Activated CD4-positive, alpha-beta T cell treated with anti-CD3 and anti-CD28 coated beads, Interleukin-2, amount 50 U/mL, for 48 hours (primary cell): ENCODE measurements around the gene EIF5A.
A peak's percentile ranks its signal among the peaks of the same experiment; 100 is the strongest.

Source experiments
- DNase-seq, 2 experiments: peaks; one replicate each; pipeline ENCODE4 v3.0.0-alpha.2; 2020

The EIF5A gene

GRCh38 chr17:7285679-7286078 lies 21.7 kb upstream of the EIF5A start:
- no peak for DNase-seq

GRCh38 chr17:7289256-7290032 lies 18.0 kb upstream of the EIF5A start:
- no peak for DNase-seq

GRCh38 chr17:7290166-7290565 lies 17.3 kb upstream of the EIF5A start:
- no peak for DNase-seq

GRCh38 chr17:7290685-7291084 lies 16.7 kb upstream of the EIF5A start:
- no peak for DNase-seq

GRCh38 chr17:7292194-7292593 lies 15.2 kb upstream of the EIF5A start:
- no peak for DNase-seq

- no peak for DNase-seq
These were observed 14.7 kb upstream of the EIF5A start for GRCh38 chr17:7292729-7293128.

GRCh38 chr17:7293159-7293558 lies 14.3 kb upstream of the EIF5A start:
- no peak for DNase-seq

- DNase-seq: no peak
These were observed 13.4 kb upstream of the EIF5A start for GRCh38 chr17:7293816-7294613.

GRCh38 chr17:7294614-7295153 lies 12.7 kb upstream of the EIF5A start, which contains the start of gene YBX2:
YBX2 (minus strand) TSS chr17:7294639; CDS start chr17:7294500, 139 bp downstream.
- DNase-seq: peak; percentile 79 to 80

- no peak for DNase-seq
These were observed 11.9 kb upstream of the EIF5A start for GRCh38 chr17:7295230-7296180.

GRCh38 chr17:7296189-7296861 lies 11.1 kb upstream of the EIF5A start:
- peak; percentile 72 to 75 for DNase-seq

- DNase-seq: no peak
These were observed 3.2 kb upstream of the EIF5A start for GRCh38 chr17:7304179-7304578.

GRCh38 chr17:7307686-7308624 lies 527 bp downstream of the EIF5A start:
- DNase-seq: peak; percentile 47 to 51

- DNase-seq: peak; percentile 79 to 84
These were observed 1.4 kb downstream of the EIF5A start for GRCh38 chr17:7308625-7309433.

GRCh38 chr17:7309628-7310027 lies 2.2 kb downstream of the EIF5A start:
- DNase-seq: no peak

- DNase-seq: no peak
These were observed 3.8 kb downstream of the EIF5A start for GRCh38 chr17:7311110-7311705.

GRCh38 chr17:7312432-7313087 lies 5.1 kb downstream of the EIF5A start:
- DNase-seq: no peak

GRCh38 chr17:7313088-7313889 lies 5.9 kb downstream of the EIF5A start:
- DNase-seq: no peak
